Neural progenitor cell (in vitro differentiated cells): Measurements from ENCODE around the gene SLC25A20. TPM values are rescaled to one million over a fixed set of nuclear protein-coding genes. Genes with fewer than 3 reads are reported as not detected.

Experiments used
- DNase-seq: peaks from one replicate; pipeline ENCODE4 v3.0.0-alpha.2; 2016; ENCODE audit warnings: low spot score
- H2AFZ ChIP-seq: fragments of 200-600 bp; sonication (generic); replicated peaks from 2 replicates; pipeline ENCODE4 v1.6.1; 2016; ENCODE audit warnings: antibody characterized with exemption
- H3F3A ChIP-seq: fragments of 200-600 bp; sonication (generic); 2 replicates; pipeline ENCODE4 v1.6.1; 2016; ENCODE audit warnings: antibody characterized with exemption, low read depth
- H3K27ac ChIP-seq: fragments of 200-600 bp; sonication (generic); 2 replicates; pipeline ENCODE4 v1.5.1; 2016; ENCODE audit warnings: mild to moderate bottlenecking
- H3K27me3 ChIP-seq: fragments of 200-600 bp; sonication (generic); 2 replicates; pipeline ENCODE4 v1.6.1; 2016; ENCODE audit warnings: mild to moderate bottlenecking, moderate library complexity
- H3K36me3 ChIP-seq: fragments of 200-600 bp; sonication (generic); 2 replicates; pipeline ENCODE4 v1.5.1; 2016
- H3K4me1 ChIP-seq: fragments of 200-600 bp; sonication (generic); 2 replicates; pipeline ENCODE4 v1.6.1; 2016; ENCODE audit warnings: mixed run types
- H3K4me2 ChIP-seq: fragments of 200-600 bp; sonication (generic); 2 replicates; pipeline ENCODE4 v1.6.1; 2016
- H3K4me3 ChIP-seq: fragments of 200-600 bp; sonication (generic); 2 replicates; pipeline ENCODE4 v1.5.1; 2016
- H3K79me2 ChIP-seq: fragments of 200-600 bp; sonication (generic); 2 replicates; pipeline ENCODE4 v1.6.1; 2016; ENCODE audit warnings: low read depth
- H3K9ac ChIP-seq: fragments of 200-600 bp; sonication (generic); 2 replicates; pipeline ENCODE4 v1.6.1; 2016
- H3K9me3 ChIP-seq: fragments of 200-600 bp; sonication (generic); 2 replicates; pipeline ENCODE4 v1.5.1; 2016; ENCODE audit warnings: low read depth
- H4K20me1 ChIP-seq: fragments of 200-600 bp; sonication (generic); 2 replicates; pipeline ENCODE4 v1.6.1; 2016; ENCODE audit warnings: low read depth
- H3K27ac Mint-ChIP-seq: 3 replicates; pipeline ENCODE4 v1.8.0; 2021; ENCODE audit warnings: mixed read lengths
- H3K27me3 Mint-ChIP-seq: 2 replicates; pipeline ENCODE4 v1.8.0; 2022; ENCODE audit warnings: low read depth, mild to moderate bottlenecking, inconsistent platforms, moderate library complexity, mixed read lengths; ENCODE audit not compliant: insufficient read depth
- H3K36me3 Mint-ChIP-seq: 3 replicates; pipeline ENCODE4 v1.8.0; 2021; ENCODE audit warnings: mixed read lengths
- H3K4me1 Mint-ChIP-seq: 3 replicates; pipeline ENCODE4 v1.8.0; 2021; ENCODE audit warnings: mixed read lengths
- H3K4me3 Mint-ChIP-seq: 3 replicates; pipeline ENCODE4 v1.8.0; 2021; ENCODE audit warnings: mild to moderate bottlenecking, moderate library complexity, mixed read lengths
- H3K9me3 Mint-ChIP-seq: 3 replicates; pipeline ENCODE4 v1.8.0; 2020; ENCODE audit warnings: mixed read lengths
- EZH2 ChIP-seq: fragments of 200-600 bp; sonication (generic); IDR thresholded peaks from 2 replicates; pipeline ENCODE4 v1.6.1; 2017; ENCODE audit warnings: antibody characterized with exemption, mild to moderate bottlenecking, moderate library complexity
- EZH2phosphoT487 ChIP-seq: fragments of 200-600 bp; sonication (generic); IDR thresholded peaks from 2 replicates; pipeline ENCODE4 v1.6.1; 2017; ENCODE audit warnings: antibody characterized with exemption
- total RNA-seq: library from RNA; depleted of rRNA; stranded (reverse); fragments of >200 nt; gene quantifications from 2 replicates; pipeline ENCODE4 v1.2.3, GENCODE V29; 2015; ENCODE audit warnings: low replicate concordance
- TF ChIP-seq, protein P1 (sequence below): fragments of 200-600 bp; sonication (generic); IDR thresholded peaks from 2 replicates; pipeline ENCODE4 v1.5.1; 2017; ENCODE audit warnings: antibody characterized with exemption, mild to moderate bottlenecking

SLC25A20 gene
- total RNA-seq, 1 donor from 2014 or later = 12.5 TPM

DNA sequence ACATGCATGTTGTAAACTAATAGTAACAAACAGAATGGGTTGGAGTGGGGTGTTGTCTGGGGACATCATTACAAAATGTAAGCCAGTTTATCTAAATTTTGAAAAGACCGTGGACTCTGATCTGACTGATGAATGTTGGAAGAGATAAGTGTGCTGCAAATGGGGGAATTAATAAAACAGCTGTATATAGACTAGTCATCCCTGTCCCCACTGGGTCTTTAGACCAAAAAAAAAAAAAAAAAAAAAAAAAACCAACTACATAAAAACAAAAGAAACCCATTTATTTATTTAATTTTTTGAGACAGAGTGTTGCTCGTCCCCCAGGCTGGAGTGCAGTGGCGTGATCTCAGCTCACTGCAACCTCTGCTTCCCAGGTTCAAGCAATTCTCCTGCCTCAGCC lies 40.0 kb upstream of the SLC25A20 start:
- no peak overlapping the region for H2AFZ ChIP-seq
- no peaks in the 10 kb centered on the region for H3F3A ChIP-seq
- Mint-ChIP-seq H3K4me3 (no peak overlapping the region), H3K27me3 (peaks cover 3% of the 10 kb centered on the region), H3K4me1 (no peaks in the 10 kb centered on the region), H3K9me3 (no peaks in the 10 kb centered on the region), H3K27ac (no peak overlapping the region), H3K36me3 (peaks cover 34% of the 10 kb centered on the region)
- H3K27me3 ChIP-seq = no peaks in the 10 kb centered on the region
- no peaks in the 10 kb centered on the region for H3K4me1 ChIP-seq
- peaks cover 13% of the 10 kb centered on the region for H3K36me3 ChIP-seq
- peaks cover 28% of the 10 kb centered on the region for H4K20me1 ChIP-seq
- no peak overlapping the region for H3K9ac ChIP-seq
- no peak for TF ChIP-seq EZH2phosphoT487
- TF ChIP-seq EZH2 = no peak
- TF ChIP-seq, protein P1, sequence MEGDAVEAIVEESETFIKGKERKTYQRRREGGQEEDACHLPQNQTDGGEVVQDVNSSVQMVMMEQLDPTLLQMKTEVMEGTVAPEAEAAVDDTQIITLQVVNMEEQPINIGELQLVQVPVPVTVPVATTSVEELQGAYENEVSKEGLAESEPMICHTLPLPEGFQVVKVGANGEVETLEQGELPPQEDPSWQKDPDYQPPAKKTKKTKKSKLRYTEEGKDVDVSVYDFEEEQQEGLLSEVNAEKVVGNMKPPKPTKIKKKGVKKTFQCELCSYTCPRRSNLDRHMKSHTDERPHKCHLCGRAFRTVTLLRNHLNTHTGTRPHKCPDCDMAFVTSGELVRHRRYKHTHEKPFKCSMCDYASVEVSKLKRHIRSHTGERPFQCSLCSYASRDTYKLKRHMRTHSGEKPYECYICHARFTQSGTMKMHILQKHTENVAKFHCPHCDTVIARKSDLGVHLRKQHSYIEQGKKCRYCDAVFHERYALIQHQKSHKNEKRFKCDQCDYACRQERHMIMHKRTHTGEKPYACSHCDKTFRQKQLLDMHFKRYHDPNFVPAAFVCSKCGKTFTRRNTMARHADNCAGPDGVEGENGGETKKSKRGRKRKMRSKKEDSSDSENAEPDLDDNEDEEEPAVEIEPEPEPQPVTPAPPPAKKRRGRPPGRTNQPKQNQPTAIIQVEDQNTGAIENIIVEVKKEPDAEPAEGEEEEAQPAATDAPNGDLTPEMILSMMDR = no peak
- no peak overlapping the region for H3K27ac ChIP-seq
- no peaks in the 10 kb centered on the region for H3K9me3 ChIP-seq
- peaks cover 65% of the 10 kb centered on the region for H3K79me2 ChIP-seq
- no peak overlapping the region for H3K4me3 ChIP-seq
- no peak for DNase-seq
- no peak overlapping the region for H3K4me2 ChIP-seq

- Histone ChIP-seq H3K27ac (no peak overlapping the region), H3F3A (no peaks in the 10 kb centered on the region), H3K4me2 (no peak overlapping the region), H3K9ac (no peak overlapping the region), H2AFZ (no peak overlapping the region), H3K27me3 (no peaks in the 10 kb centered on the region), H3K79me2 (peaks cover 65% of the 10 kb centered on the region), H3K9me3 (no peaks in the 10 kb centered on the region), H3K4me1 (no peaks in the 10 kb centered on the region), H4K20me1 (peaks cover 23% of the 10 kb centered on the region), H3K36me3 (peaks cover 13% of the 10 kb centered on the region), H3K4me3 (no peak overlapping the region)
- no peak for TF ChIP-seq EZH2phosphoT487
- TF ChIP-seq EZH2 = no peak
- TF ChIP-seq, protein P1 = no peak
- H3K9me3 Mint-ChIP-seq = no peaks in the 10 kb centered on the region
- H3K27ac Mint-ChIP-seq = no peak overlapping the region
- H3K27me3 Mint-ChIP-seq = peaks cover 4% of the 10 kb centered on the region
- no peak for DNase-seq
- H3K4me1 Mint-ChIP-seq = no peaks in the 10 kb centered on the region
- no peak overlapping the region for H3K4me3 Mint-ChIP-seq
- peaks cover 34% of the 10 kb centered on the region for H3K36me3 Mint-ChIP-seq
These were observed 39.5 kb upstream of the SLC25A20 start for GRCh38 chr3:48938156-48938555.

DNA sequence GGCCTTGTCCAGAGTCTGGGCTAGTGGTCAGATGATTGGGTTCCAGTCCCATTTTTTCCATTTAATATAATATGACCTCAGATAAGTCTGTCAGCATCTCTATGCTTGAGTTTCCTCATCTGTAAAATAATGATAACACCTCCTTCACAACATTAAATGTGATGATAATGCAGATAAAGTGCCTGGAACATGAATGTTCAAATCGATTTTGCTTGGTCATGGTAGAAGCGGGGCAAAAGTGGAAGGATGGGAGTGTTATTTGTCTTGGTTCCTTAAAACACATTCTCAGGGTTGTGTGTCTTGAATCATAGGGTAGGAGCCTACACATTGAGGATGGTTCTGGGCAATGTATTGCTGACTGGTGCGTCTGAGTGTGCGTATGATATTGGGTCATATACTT lies 36.8 kb upstream of the SLC25A20 start:
- Histone ChIP-seq H3K27ac (no peak overlapping the region), H3K79me2 (peaks cover 85% of the 10 kb centered on the region), H3K36me3 (peaks cover 13% of the 10 kb centered on the region), H3K4me3 (no peak overlapping the region), H2AFZ (no peak overlapping the region), H3K9ac (no peak overlapping the region), H3K4me1 (no peaks in the 10 kb centered on the region), H3K4me2 (no peak overlapping the region), H3F3A (no peaks in the 10 kb centered on the region), H3K9me3 (no peaks in the 10 kb centered on the region), H4K20me1 (peaks cover 20% of the 10 kb centered on the region), H3K27me3 (no peaks in the 10 kb centered on the region)
- H3K9me3 Mint-ChIP-seq = no peaks in the 10 kb centered on the region
- H3K4me3 Mint-ChIP-seq = no peak overlapping the region
- DNase-seq = no peak
- TF ChIP-seq, protein P1 = no peak
- TF ChIP-seq EZH2 = no peak
- H3K36me3 Mint-ChIP-seq = peaks cover 39% of the 10 kb centered on the region
- peaks cover 2% of the 10 kb centered on the region for H3K27me3 Mint-ChIP-seq
- H3K27ac Mint-ChIP-seq = no peak overlapping the region
- no peaks in the 10 kb centered on the region for H3K4me1 Mint-ChIP-seq
